SK-N-SH treated with all-trans-retinoic acid at 6 μM for 48 hours (cell line): ENCODE results near the gene FNTB.

Source experiments
- ATAC-seq: fragments of 200-7000 bp; cut with Tn5 transposase; 3 replicates; pipeline ENCODE4 v1.9.1; 2020; ENCODE audit warnings: mild to moderate bottlenecking, moderate library complexity
- ARNTL ChIP-seq: fragments of 450-650 bp; formaldehyde crosslinking; IDR thresholded peaks from 2 replicates; pipeline ENCODE4 v1.5.0; 2020; ENCODE audit warnings: low read depth, mild to moderate bottlenecking, moderate library complexity, borderline replicate concordance
- BACH2 ChIP-seq: fragments of 250-450 bp; sonication (Bioruptor Pico); IDR thresholded peaks from 2 replicates; pipeline ENCODE4 v1.9.0; 2021; ENCODE audit warnings: mild to moderate bottlenecking, borderline replicate concordance
- CSDC2 ChIP-seq: fragments of 250-450 bp; sonication (Bioruptor Pico); IDR thresholded peaks from 2 replicates; pipeline ENCODE4 v1.5.0; 2020; ENCODE audit warnings: mild to moderate bottlenecking, moderate library complexity
- ESRRG ChIP-seq: fragments of 250-450 bp; sonication (Bioruptor Pico); IDR thresholded peaks from 2 replicates; pipeline ENCODE4 v1.6.1; 2021; ENCODE audit warnings: mild to moderate bottlenecking
- GLIS3 ChIP-seq: fragments of 250-450 bp; sonication (Bioruptor Pico); IDR thresholded peaks from 2 replicates; pipeline ENCODE4 v1.5.0; 2020; ENCODE audit warnings: mild to moderate bottlenecking, moderate library complexity
- ISL1 ChIP-seq: fragments of 250-450 bp; sonication (Bioruptor Pico); IDR thresholded peaks from 2 replicates; pipeline ENCODE4 v2.1.2; 2022; ENCODE audit warnings: mild to moderate bottlenecking, moderate library complexity
- OSR1 ChIP-seq: fragments of 250-450 bp; sonication (Bioruptor Pico); IDR thresholded peaks from 2 replicates; pipeline ENCODE4 v1.8.0; 2022; ENCODE audit warnings: moderate library complexity, mild to moderate bottlenecking, inconsistent platforms
- PPARA ChIP-seq: fragments of 250-450 bp; sonication (Bioruptor Pico); IDR thresholded peaks from 2 replicates; pipeline ENCODE4 v1.5.0; 2020; ENCODE audit warnings: mild to moderate bottlenecking, borderline replicate concordance
- SNAI2 ChIP-seq: fragments of 250-450 bp; sonication (Bioruptor Pico); IDR thresholded peaks from 2 replicates; pipeline ENCODE4 v1.5.0; 2020; ENCODE audit warnings: mild to moderate bottlenecking, moderate library complexity
- TCF4 ChIP-seq: fragments of 250-450 bp; sonication (Bioruptor Pico); IDR thresholded peaks from 2 replicates; pipeline ENCODE4 v1.8.0; 2021; ENCODE audit warnings: mild to moderate bottlenecking, moderate library complexity, borderline replicate concordance
- TOX ChIP-seq: fragments of 250-450 bp; sonication (Bioruptor Pico); IDR thresholded peaks from 2 replicates; pipeline ENCODE4 v1.8.0; 2021; ENCODE audit warnings: mild to moderate bottlenecking, moderate library complexity, borderline replicate concordance
- ZC3H10 ChIP-seq: fragments of 250-450 bp; sonication (Bioruptor Pico); IDR thresholded peaks from 2 replicates; pipeline ENCODE4 v1.5.1; 2021; ENCODE audit warnings: mild to moderate bottlenecking, moderate library complexity
- ZFP3 ChIP-seq: fragments of 250-450 bp; sonication (Bioruptor Pico); IDR thresholded peaks from 2 replicates; pipeline ENCODE4 v1.5.0; 2020; ENCODE audit warnings: mild to moderate bottlenecking, moderate library complexity
- ZFP30 ChIP-seq: fragments of 450-650 bp; formaldehyde crosslinking; IDR thresholded peaks from 2 replicates; pipeline ENCODE4 v1.5.0; 2022; ENCODE audit warnings: mild to moderate bottlenecking, moderate library complexity
- ZNF565 ChIP-seq: fragments of 450-650 bp; formaldehyde crosslinking; conservative IDR thresholded peaks from 2 replicates; pipeline ENCODE4 v1.5.0; 2020; ENCODE audit warnings: low read depth, mild to moderate bottlenecking, moderate library complexity
- ZNF70 ChIP-seq: fragments of 450-650 bp; formaldehyde crosslinking; IDR thresholded peaks from 2 replicates; pipeline ENCODE4 v1.5.0; 2020; ENCODE audit warnings: mild to moderate bottlenecking, moderate library complexity
- ZNF8 ChIP-seq: fragments of 450-650 bp; formaldehyde crosslinking; IDR thresholded peaks from 2 replicates; pipeline ENCODE4 v1.5.0; 2020; ENCODE audit warnings: mild to moderate bottlenecking, moderate library complexity
- TF ChIP-seq, protein P1 (sequence below): fragments of 250-450 bp; sonication (Bioruptor Pico); IDR thresholded peaks from 2 replicates; pipeline ENCODE4 v1.5.1; 2020; ENCODE audit warnings: low read depth, mild to moderate bottlenecking, moderate library complexity
- TF ChIP-seq, protein P2 (sequence below): fragments of 250-450 bp; sonication (Bioruptor Pico); IDR thresholded peaks from 2 replicates; pipeline ENCODE4 v1.5.0; 2020; ENCODE audit warnings: mild to moderate bottlenecking, moderate library complexity
- TF ChIP-seq, protein P3 (sequence below): fragments of 250-450 bp; sonication (Bioruptor Pico); IDR thresholded peaks from 2 replicates; pipeline ENCODE4 v1.5.1; 2021; ENCODE audit warnings: mild to moderate bottlenecking, moderate library complexity
- TF ChIP-seq, protein P4 (sequence below): fragments of 250-450 bp; sonication (Bioruptor Pico); IDR thresholded peaks from 2 replicates; pipeline ENCODE4 v1.8.0; 2020; ENCODE audit warnings: mild to moderate bottlenecking, moderate library complexity, borderline replicate concordance
- TF ChIP-seq, protein P5 (sequence below): fragments of 250-450 bp; sonication (Bioruptor Pico); IDR thresholded peaks from 2 replicates; pipeline ENCODE4 v1.8.0; 2021; ENCODE audit warnings: low read depth, mild to moderate bottlenecking, moderate library complexity, borderline replicate concordance

The FNTB gene

DNA sequence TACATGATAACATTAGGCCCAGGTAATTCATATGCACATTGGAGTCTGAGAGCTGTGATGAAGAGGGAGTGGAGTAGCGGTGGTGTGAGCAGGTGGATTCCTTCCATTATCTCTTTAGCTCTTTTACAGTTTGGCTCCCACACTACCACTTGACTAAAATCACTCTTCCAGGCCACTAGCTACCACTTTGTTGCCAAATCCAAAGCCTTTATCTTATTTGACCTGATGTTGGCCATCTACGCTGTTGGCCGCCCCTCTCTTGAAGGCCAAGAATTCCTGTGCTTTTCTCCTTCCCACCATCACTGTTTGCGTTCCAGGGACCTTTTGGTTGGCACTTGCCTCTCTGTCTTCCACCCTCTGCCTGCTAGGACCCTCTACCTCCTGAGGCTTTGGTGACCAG lies 119.6 kb downstream of the FNTB start:
- ATAC-seq = no peak
- TF ChIP-seq ZFP3 = no peak
- TF ChIP-seq ZC3H10 = no peak
- no peak for TF ChIP-seq TOX (CRISPR knock-in tag)
- no peak for TF ChIP-seq ESRRG (CRISPR knock-in tag)
- TF ChIP-seq PPARA (CRISPR knock-in tag) = no peak
- TF ChIP-seq CSDC2 (CRISPR knock-in tag) = no peak
- TF ChIP-seq, protein P1, sequence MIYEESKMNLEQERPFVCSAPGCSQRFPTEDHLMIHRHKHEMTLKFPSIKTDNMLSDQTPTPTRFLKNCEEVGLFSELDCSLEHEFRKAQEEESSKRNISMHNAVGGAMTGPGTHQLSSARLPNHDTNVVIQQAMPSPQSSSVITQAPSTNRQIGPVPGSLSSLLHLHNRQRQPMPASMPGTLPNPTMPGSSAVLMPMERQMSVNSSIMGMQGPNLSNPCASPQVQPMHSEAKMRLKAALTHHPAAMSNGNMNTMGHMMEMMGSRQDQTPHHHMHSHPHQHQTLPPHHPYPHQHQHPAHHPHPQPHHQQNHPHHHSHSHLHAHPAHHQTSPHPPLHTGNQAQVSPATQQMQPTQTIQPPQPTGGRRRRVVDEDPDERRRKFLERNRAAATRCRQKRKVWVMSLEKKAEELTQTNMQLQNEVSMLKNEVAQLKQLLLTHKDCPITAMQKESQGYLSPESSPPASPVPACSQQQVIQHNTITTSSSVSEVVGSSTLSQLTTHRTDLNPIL (CRISPR knock-in tag) = no peak
- TF ChIP-seq, protein P2, sequence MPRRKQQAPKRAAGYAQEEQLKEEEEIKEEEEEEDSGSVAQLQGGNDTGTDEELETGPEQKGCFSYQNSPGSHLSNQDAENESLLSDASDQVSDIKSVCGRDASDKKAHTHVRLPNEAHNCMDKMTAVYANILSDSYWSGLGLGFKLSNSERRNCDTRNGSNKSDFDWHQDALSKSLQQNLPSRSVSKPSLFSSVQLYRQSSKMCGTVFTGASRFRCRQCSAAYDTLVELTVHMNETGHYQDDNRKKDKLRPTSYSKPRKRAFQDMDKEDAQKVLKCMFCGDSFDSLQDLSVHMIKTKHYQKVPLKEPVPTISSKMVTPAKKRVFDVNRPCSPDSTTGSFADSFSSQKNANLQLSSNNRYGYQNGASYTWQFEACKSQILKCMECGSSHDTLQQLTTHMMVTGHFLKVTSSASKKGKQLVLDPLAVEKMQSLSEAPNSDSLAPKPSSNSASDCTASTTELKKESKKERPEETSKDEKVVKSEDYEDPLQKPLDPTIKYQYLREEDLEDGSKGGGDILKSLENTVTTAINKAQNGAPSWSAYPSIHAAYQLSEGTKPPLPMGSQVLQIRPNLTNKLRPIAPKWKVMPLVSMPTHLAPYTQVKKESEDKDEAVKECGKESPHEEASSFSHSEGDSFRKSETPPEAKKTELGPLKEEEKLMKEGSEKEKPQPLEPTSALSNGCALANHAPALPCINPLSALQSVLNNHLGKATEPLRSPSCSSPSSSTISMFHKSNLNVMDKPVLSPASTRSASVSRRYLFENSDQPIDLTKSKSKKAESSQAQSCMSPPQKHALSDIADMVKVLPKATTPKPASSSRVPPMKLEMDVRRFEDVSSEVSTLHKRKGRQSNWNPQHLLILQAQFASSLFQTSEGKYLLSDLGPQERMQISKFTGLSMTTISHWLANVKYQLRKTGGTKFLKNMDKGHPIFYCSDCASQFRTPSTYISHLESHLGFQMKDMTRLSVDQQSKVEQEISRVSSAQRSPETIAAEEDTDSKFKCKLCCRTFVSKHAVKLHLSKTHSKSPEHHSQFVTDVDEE (CRISPR knock-in tag) = no peak
- no peak for TF ChIP-seq SNAI2
- TF ChIP-seq, protein P3, sequence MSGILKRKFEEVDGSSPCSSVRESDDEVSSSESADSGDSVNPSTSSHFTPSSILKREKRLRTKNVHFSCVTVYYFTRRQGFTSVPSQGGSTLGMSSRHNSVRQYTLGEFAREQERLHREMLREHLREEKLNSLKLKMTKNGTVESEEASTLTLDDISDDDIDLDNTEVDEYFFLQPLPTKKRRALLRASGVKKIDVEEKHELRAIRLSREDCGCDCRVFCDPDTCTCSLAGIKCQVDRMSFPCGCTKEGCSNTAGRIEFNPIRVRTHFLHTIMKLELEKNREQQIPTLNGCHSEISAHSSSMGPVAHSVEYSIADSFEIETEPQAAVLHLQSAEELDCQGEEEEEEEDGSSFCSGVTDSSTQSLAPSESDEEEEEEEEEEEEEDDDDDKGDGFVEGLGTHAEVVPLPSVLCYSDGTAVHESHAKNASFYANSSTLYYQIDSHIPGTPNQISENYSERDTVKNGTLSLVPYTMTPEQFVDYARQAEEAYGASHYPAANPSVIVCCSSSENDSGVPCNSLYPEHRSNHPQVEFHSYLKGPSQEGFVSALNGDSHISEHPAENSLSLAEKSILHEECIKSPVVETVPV = no peak
- no peak for TF ChIP-seq ZNF565 (CRISPR knock-in tag)
- TF ChIP-seq, protein P4, sequence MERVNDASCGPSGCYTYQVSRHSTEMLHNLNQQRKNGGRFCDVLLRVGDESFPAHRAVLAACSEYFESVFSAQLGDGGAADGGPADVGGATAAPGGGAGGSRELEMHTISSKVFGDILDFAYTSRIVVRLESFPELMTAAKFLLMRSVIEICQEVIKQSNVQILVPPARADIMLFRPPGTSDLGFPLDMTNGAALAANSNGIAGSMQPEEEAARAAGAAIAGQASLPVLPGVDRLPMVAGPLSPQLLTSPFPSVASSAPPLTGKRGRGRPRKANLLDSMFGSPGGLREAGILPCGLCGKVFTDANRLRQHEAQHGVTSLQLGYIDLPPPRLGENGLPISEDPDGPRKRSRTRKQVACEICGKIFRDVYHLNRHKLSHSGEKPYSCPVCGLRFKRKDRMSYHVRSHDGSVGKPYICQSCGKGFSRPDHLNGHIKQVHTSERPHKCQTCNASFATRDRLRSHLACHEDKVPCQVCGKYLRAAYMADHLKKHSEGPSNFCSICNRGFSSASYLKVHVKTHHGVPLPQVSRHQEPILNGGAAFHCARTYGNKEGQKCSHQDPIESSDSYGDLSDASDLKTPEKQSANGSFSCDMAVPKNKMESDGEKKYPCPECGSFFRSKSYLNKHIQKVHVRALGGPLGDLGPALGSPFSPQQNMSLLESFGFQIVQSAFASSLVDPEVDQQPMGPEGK = no peak

DNA sequence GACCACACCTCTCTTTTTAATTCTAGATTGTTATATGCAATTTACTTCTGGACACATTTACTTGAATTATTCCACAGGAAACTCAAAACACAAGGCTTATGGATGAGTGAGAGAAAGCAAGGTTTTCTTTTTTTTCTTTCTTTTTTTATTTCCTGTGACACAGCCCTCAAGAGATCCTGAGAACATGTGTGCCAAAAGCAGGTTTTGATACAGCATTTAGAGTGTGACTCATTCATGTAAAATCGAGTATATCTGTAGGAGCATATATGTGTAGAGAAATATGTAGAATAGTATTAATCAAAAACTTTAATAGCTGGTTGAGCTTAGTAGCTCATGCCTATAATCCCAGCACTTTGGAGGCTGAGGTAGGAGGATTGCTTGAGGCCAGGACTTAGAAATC lies 120.0 kb downstream of the FNTB start:
- TF ChIP-seq ZNF8 = no peak
- TF ChIP-seq ISL1 (CRISPR knock-in tag) = no peak
- TF ChIP-seq, protein P3 = no peak
- TF ChIP-seq BACH2 (CRISPR knock-in tag) = no peak
- TF ChIP-seq TOX (CRISPR knock-in tag) = no peak
- TF ChIP-seq ESRRG (CRISPR knock-in tag) = no peak
- no peak for TF ChIP-seq ZFP30
- TF ChIP-seq OSR1 (CRISPR knock-in tag) = no peak
- TF ChIP-seq PPARA (CRISPR knock-in tag) = no peak
- TF ChIP-seq GLIS3 (CRISPR knock-in tag) = no peak
- no peak for TF ChIP-seq ZC3H10
- TF ChIP-seq ZNF565 (CRISPR knock-in tag) = no peak
- TF ChIP-seq TCF4 (CRISPR knock-in tag) = no peak
- TF ChIP-seq, protein P5, sequence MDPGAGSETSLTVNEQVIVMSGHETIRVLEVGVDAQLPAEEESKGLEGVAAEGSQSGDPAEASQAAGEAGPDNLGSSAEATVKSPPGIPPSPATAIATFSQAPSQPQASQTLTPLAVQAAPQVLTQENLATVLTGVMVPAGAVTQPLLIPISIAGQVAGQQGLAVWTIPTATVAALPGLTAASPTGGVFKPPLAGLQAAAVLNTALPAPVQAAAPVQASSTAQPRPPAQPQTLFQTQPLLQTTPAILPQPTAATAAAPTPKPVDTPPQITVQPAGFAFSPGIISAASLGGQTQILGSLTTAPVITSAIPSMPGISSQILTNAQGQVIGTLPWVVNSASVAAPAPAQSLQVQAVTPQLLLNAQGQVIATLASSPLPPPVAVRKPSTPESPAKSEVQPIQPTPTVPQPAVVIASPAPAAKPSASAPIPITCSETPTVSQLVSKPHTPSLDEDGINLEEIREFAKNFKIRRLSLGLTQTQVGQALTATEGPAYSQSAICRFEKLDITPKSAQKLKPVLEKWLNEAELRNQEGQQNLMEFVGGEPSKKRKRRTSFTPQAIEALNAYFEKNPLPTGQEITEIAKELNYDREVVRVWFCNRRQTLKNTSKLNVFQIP = no peak
- no peak for TF ChIP-seq CSDC2 (CRISPR knock-in tag)
- TF ChIP-seq ZNF70 (CRISPR knock-in tag) = no peak

DNA sequence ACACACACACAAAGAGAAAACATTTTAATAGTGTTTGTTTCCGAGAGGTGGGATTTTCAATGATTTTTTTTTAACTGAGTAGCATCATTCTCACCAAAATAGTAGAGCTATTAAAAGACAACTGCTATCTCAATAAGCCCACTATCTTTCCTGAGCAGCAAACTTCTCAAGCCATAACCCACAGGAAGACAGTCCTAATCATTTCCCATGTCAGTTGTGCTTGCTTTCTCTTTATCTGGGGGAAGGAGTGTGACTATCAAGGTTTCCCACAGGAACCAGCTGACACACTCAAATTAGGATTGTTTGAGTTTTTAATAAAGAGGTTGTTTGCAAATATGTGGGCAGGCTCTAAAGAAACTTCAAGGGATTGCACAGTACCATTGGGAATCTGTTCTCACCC lies 120.5 kb downstream of the FNTB start:
- TF ChIP-seq ARNTL (no peak), ZNF565 (CRISPR knock-in tag) (no peak), BACH2 (CRISPR knock-in tag) (no peak), ZNF70 (CRISPR knock-in tag) (no peak), ISL1 (CRISPR knock-in tag) (no peak), ZC3H10 (no peak), ZNF8 (no peak), ZFP30 (no peak)
- TF ChIP-seq, protein P4 = no peak
- ATAC-seq = no peak

More for the DNA sequence above, 120.0 kb downstream of the FNTB start:
- no peak for ATAC-seq
